HFF-Myc (cell line): Measurements from ENCODE around the gene MGA.

ENCODE experiments used
- DNase-seq: peaks from one replicate; pipeline ENCODE4 v3.0.0-alpha.2; 2011; ENCODE audit warnings: low read depth; ENCODE audit errors: extremely low read depth
- H3K4me3 ChIP-seq: replicated peaks from 2 replicates; pipeline ENCODE4 v1.5.1; 2011; ENCODE audit warnings: low read depth, mild to moderate bottlenecking, control low read depth, low read length
- TF ChIP-seq, protein P1 (sequence below): IDR thresholded peaks from 2 replicates; pipeline ENCODE4 v1.5.1; 2012; ENCODE audit warnings: mild to moderate bottlenecking, low read depth, low read length, control low read depth; ENCODE audit errors: missing control alignments

MGA gene

DNA sequence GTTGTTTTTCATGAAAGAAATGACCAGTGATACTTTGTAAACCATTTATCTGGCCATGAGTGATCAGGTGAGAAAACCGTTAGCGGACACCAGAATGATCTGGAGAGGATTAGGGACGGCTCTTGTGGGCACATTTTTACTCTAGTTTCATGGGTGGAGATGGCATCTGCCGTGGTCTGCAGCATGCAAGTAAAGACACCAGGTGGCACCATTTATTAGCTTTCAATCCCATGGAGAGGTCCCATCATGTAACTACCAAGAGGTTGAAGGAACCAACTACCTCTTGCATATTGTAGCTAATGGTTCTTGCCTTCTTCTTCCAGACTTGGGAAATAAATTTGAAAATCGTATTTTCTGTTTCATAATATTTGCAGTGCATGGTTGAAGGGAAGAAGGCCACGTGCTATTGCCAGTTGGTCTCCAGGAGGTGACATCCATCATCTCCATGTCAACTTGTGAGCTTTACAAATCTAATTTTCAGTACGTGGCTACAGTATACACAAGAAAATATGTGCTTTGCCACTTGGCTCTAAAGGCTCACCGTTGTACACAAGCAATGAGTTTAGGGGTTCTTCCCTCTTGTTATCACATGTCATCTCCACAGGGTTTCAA, 112.6 kb downstream of the MGA start:
- H3K4me3 ChIP-seq: peak overlapping the region; percentile 56; the same call in 1 of the 2 replicates
- peak; percentile 59 for DNase-seq
- TF ChIP-seq, protein P1, sequence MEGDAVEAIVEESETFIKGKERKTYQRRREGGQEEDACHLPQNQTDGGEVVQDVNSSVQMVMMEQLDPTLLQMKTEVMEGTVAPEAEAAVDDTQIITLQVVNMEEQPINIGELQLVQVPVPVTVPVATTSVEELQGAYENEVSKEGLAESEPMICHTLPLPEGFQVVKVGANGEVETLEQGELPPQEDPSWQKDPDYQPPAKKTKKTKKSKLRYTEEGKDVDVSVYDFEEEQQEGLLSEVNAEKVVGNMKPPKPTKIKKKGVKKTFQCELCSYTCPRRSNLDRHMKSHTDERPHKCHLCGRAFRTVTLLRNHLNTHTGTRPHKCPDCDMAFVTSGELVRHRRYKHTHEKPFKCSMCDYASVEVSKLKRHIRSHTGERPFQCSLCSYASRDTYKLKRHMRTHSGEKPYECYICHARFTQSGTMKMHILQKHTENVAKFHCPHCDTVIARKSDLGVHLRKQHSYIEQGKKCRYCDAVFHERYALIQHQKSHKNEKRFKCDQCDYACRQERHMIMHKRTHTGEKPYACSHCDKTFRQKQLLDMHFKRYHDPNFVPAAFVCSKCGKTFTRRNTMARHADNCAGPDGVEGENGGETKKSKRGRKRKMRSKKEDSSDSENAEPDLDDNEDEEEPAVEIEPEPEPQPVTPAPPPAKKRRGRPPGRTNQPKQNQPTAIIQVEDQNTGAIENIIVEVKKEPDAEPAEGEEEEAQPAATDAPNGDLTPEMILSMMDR: peak; percentile 75

GRCh38 chr15:41773332-41773728, 113.1 kb downstream of the MGA start:
- DNase-seq: no peak
- TF ChIP-seq, protein P1: no peak
- peak overlapping the region; percentile 56 for H3K4me3 ChIP-seq

DNA sequence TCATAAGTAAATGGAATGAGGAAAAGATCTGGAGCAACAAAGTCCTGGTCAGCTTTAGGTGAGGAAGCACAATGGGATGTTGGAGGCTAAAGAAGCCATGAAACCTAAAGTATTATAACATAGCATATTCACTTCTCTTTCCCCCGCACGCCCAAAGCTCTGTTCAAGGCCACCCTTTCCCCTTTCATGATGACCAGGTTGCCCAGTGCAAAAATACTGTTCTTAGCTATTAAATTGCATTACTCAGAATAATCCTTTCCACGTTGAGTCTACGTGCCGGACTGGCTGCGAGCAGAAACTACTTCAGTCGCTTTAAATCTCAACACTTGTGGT, 113.5 kb downstream of the MGA start:
- TF ChIP-seq, protein P1: no peak
- DNase-seq: no peak
- peak overlapping the region; percentile 56 for H3K4me3 ChIP-seq

- H3K4me3 ChIP-seq: peak within 1 kb of the TSS; percentile 56
- TF ChIP-seq, protein P1: peak; percentile 78
- DNase-seq: peak; percentile 95
These were observed 114.1 kb downstream of the MGA start, which contains the start of gene MAPKBP1 for GRCh38 chr15:41774062-41774881. Gene MAPKBP1 (plus strand): TSS chr15:41774484. CDS start chr15:41775276, 792 bp downstream.

DNA sequence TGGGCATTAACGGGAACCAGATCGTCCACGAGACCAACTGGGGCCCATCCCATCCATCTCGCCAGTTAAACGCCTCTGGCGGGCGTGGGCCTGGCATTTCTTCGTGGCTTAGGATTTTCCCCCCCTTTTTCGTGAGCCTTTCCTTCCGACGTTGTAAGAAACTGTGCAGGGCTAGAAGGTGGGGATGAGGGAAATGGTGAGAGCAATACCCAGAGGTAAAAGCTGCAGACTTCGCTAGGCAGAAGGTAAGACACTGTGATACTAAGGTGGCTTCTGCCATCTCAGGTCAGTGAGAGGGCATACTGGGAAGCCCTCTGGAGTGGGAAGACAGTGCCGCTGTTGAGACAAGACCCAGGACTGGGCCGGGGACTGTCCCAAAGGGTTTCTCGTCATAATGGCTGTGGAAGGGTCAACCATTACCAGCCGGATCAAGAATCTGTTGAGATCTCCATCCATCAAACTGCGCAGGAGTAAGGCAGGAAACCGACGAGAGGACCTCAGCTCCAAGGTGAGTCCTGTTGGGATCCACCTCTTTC, 114.7 kb downstream of the MGA start:
- DNase-seq: no peak
- H3K4me3 ChIP-seq: peak overlapping the region; percentile 56
- TF ChIP-seq, protein P1: no peak

- TF ChIP-seq, protein P1: no peak
- H3K4me3 ChIP-seq: peak overlapping the region; percentile 56
- no peak for DNase-seq
These were observed 115.4 kb downstream of the MGA start for GRCh38 chr15:41775651-41776050.
